Activated naive CD4-positive, alpha-beta T cell treated with anti-CD3 and anti-CD28 coated beads, Interleukin-2, amount 10 ng/mL, durations not matched to agents 7 days and 5 days (primary cell): ENCODE measurements around the gene TMCC2.

ENCODE experiments used
- CTCF ChIA-PET: fragments of 350-600 bp; sonication (Branson Sonifier 250); formaldehyde crosslinking; loops from one replicate; lab custom pipeline; 2021; ENCODE audit warnings: antibody characterized with exemption; lab: Charles Lee
- DNase-seq: peaks from one replicate; pipeline ENCODE4 v3.0.0-alpha.2; 2020
- H3K27ac Mint-ChIP-seq: one replicate; pipeline ENCODE4 v1.8.0; 2021; ENCODE audit warnings: mild to moderate bottlenecking, moderate library complexity, mixed read lengths
- H3K27me3 Mint-ChIP-seq: one replicate; pipeline ENCODE4 v1.8.0; 2021; ENCODE audit warnings: mild to moderate bottlenecking, mixed read lengths
- H3K36me3 Mint-ChIP-seq: one replicate; pipeline ENCODE4 v1.8.0; 2021; ENCODE audit warnings: mixed read lengths
- H3K4me1 Mint-ChIP-seq: one replicate; pipeline ENCODE4 v1.8.0; 2021; ENCODE audit warnings: mixed read lengths
- H3K4me3 Mint-ChIP-seq: one replicate; pipeline ENCODE4 v1.8.0; 2021; ENCODE audit warnings: mild to moderate bottlenecking, moderate library complexity, mixed read lengths
- H3K9me3 Mint-ChIP-seq: one replicate; pipeline ENCODE4 v1.8.0; 2021; ENCODE audit warnings: mixed read lengths

Gene TMCC2

GRCh38 chr1:205262731-205263171, 35.0 kb downstream of the TMCC2 start:
- CTCF ChIA-PET, result interaction anchor here (0.9 to 5.6 kb wide), 9 partner anchors 8 to 138 kb away, joined by 3 to 31 read pairs (median 3); partner anchors contain the start of gene TMCC2
- Mint-ChIP-seq H3K27me3 (peaks cover 31% of the 10 kb centered on the region), H3K4me3 (no peak overlapping the region), H3K36me3 (no peaks in the 10 kb centered on the region), H3K27ac (no peak overlapping the region), H3K4me1 (peaks cover 18% of the 10 kb centered on the region), H3K9me3 (no peaks in the 10 kb centered on the region)
- DNase-seq, result no peak

- Mint-ChIP-seq H3K4me1 (peaks cover 18% of the 10 kb centered on the region), H3K36me3 (no peaks in the 10 kb centered on the region), H3K9me3 (no peaks in the 10 kb centered on the region), H3K27ac (no peak overlapping the region), H3K4me3 (no peak overlapping the region), H3K27me3 (peaks cover 33% of the 10 kb centered on the region)
- DNase-seq, result no peak
- CTCF ChIA-PET, result interaction anchor here (0.9 to 5.6 kb wide), 3 partner anchors 43 to 73 kb away, joined by 3 to 31 read pairs (median 6); no protein-coding TSS in a partner anchor
These were observed 35.9 kb downstream of the TMCC2 start for GRCh38 chr1:205263580-205264190.

- Mint-ChIP-seq H3K9me3 (no peaks in the 10 kb centered on the region), H3K4me1 (peaks cover 15% of the 10 kb centered on the region), H3K27ac (peak overlapping the region; percentile 37), H3K4me3 (no peak overlapping the region), H3K27me3 (peaks cover 22% of the 10 kb centered on the region), H3K36me3 (no peaks in the 10 kb centered on the region)
- DNase-seq, result no peak
- CTCF ChIA-PET, result interaction anchor here (0.8 to 26.5 kb wide), 3 partner anchors 10 to 88 kb away, joined by 3 to 1108 read pairs (median 3); partner anchors contain the start of gene NUAK2
These were observed 39.0 kb downstream of the TMCC2 start for GRCh38 chr1:205266611-205267305.

GRCh38 chr1:205267306-205267902, 39.7 kb downstream of the TMCC2 start:
- DNase-seq, result no peak
- CTCF ChIA-PET, result interaction anchor here (1.0 to 26.5 kb wide), 3 partner anchors 9 to 87 kb away, joined by 3 to 1108 read pairs (median 3); partner anchors contain the start of gene NUAK2
- Mint-ChIP-seq H3K4me3 (no peak overlapping the region), H3K4me1 (peaks cover 11% of the 10 kb centered on the region), H3K27ac (no peak overlapping the region), H3K27me3 (peaks cover 16% of the 10 kb centered on the region), H3K36me3 (no peaks in the 10 kb centered on the region), H3K9me3 (no peaks in the 10 kb centered on the region)

GRCh38 chr1:205268846-205269680, 41.3 kb downstream of the TMCC2 start:
- no peaks in the 10 kb centered on the region for H3K9me3 Mint-ChIP-seq
- peaks cover 13% of the 10 kb centered on the region for H3K4me1 Mint-ChIP-seq
- CTCF ChIA-PET, result interaction anchor here (1.1 to 26.5 kb wide), 4 partner anchors 13 to 216 kb away, joined by 3 to 1108 read pairs (median 4); partner anchors contain the start of gene NUAK2

GRCh38 chr1:205269711-205270110, 42.0 kb downstream of the TMCC2 start:
- peaks cover 20% of the 10 kb centered on the region for H3K4me1 Mint-ChIP-seq
- H3K36me3 Mint-ChIP-seq, result no peaks in the 10 kb centered on the region
- CTCF ChIA-PET, result interaction anchor here (1.2 to 26.5 kb wide), 3 partner anchors 9 to 216 kb away, joined by 5 to 1108 read pairs (median 7); partner anchors contain the start of gene NUAK2
- peaks cover 20% of the 10 kb centered on the region for H3K27me3 Mint-ChIP-seq
- no peaks in the 10 kb centered on the region for H3K9me3 Mint-ChIP-seq
- DNase-seq, result no peak
- H3K4me3 Mint-ChIP-seq, result no peak overlapping the region
- H3K27ac Mint-ChIP-seq, result no peak overlapping the region

More at GRCh38 chr1:205268846-205269680, 41.3 kb downstream of the TMCC2 start:
- Mint-ChIP-seq H3K27ac (no peak overlapping the region), H3K36me3 (no peaks in the 10 kb centered on the region), H3K4me3 (no peak overlapping the region), H3K27me3 (peaks cover 17% of the 10 kb centered on the region)
- DNase-seq, result no peak

GRCh38 chr1:205270271-205270670, 42.5 kb downstream of the TMCC2 start:
- DNase-seq, result no peak
- H3K4me3 Mint-ChIP-seq, result no peak overlapping the region
- H3K27me3 Mint-ChIP-seq, result peaks cover 20% of the 10 kb centered on the region
- H3K27ac Mint-ChIP-seq, result no peak overlapping the region
- CTCF ChIA-PET, result interaction anchor here (1.1 to 26.5 kb wide), 8 partner anchors 10 to 215 kb away, joined by 5 to 1108 read pairs (median 10); partner anchors contain the start of genes NUAK2 and TMCC2
- peaks cover 25% of the 10 kb centered on the region for H3K4me1 Mint-ChIP-seq
- no peaks in the 10 kb centered on the region for H3K9me3 Mint-ChIP-seq
- no peaks in the 10 kb centered on the region for H3K36me3 Mint-ChIP-seq

GRCh38 chr1:205270764-205271163, 43.0 kb downstream of the TMCC2 start:
- CTCF ChIA-PET, result interaction anchor here (0.9 to 26.5 kb wide), 10 partner anchors 9 to 259 kb away, joined by 3 to 1108 read pairs (median 6); partner anchors contain the start of genes NUAK2 and TMCC2
- no peaks in the 10 kb centered on the region for H3K9me3 Mint-ChIP-seq
- no peaks in the 10 kb centered on the region for H3K36me3 Mint-ChIP-seq
- H3K4me3 Mint-ChIP-seq, result no peak overlapping the region
- peaks cover 30% of the 10 kb centered on the region for H3K4me1 Mint-ChIP-seq
- no peak for DNase-seq
- H3K27me3 Mint-ChIP-seq, result peaks cover 20% of the 10 kb centered on the region
- no peak overlapping the region for H3K27ac Mint-ChIP-seq

- Mint-ChIP-seq H3K4me1 (peaks cover 32% of the 10 kb centered on the region), H3K36me3 (no peaks in the 10 kb centered on the region), H3K27ac (no peak overlapping the region), H3K9me3 (no peaks in the 10 kb centered on the region), H3K4me3 (no peak overlapping the region), H3K27me3 (peaks cover 22% of the 10 kb centered on the region)
- CTCF ChIA-PET, result interaction anchor here (0.9 to 26.5 kb wide), 10 partner anchors 9 to 258 kb away, joined by 3 to 1108 read pairs (median 6); partner anchors contain the start of genes NUAK2 and TMCC2
- no peak for DNase-seq
These were observed 43.5 kb downstream of the TMCC2 start for GRCh38 chr1:205271277-205271676.

GRCh38 chr1:205271745-205272144, 44.0 kb downstream of the TMCC2 start:
- Mint-ChIP-seq H3K4me1 (peaks cover 33% of the 10 kb centered on the region), H3K27ac (no peak overlapping the region), H3K27me3 (peaks cover 24% of the 10 kb centered on the region), H3K36me3 (no peaks in the 10 kb centered on the region), H3K4me3 (no peak overlapping the region), H3K9me3 (no peaks in the 10 kb centered on the region)
- DNase-seq, result no peak
- CTCF ChIA-PET, result interaction anchor here (1.0 to 26.5 kb wide), 12 partner anchors 11 to 258 kb away, joined by 3 to 1108 read pairs (median 8); partner anchors contain the start of genes NUAK2 and TMCC2

GRCh38 chr1:205272536-205272935, 44.8 kb downstream of the TMCC2 start:
- no peak overlapping the region for H3K27ac Mint-ChIP-seq
- H3K9me3 Mint-ChIP-seq, result no peaks in the 10 kb centered on the region
- peaks cover 21% of the 10 kb centered on the region for H3K27me3 Mint-ChIP-seq
- CTCF ChIA-PET, result interaction anchor here (0.9 to 26.5 kb wide), 12 partner anchors 14 to 252 kb away, joined by 3 to 1108 read pairs (median 10); partner anchors contain the start of genes NUAK2 and TMCC2
- H3K36me3 Mint-ChIP-seq, result no peaks in the 10 kb centered on the region
- DNase-seq, result no peak
- peaks cover 31% of the 10 kb centered on the region for H3K4me1 Mint-ChIP-seq
- no peak overlapping the region for H3K4me3 Mint-ChIP-seq

GRCh38 chr1:205273551-205273982, 45.8 kb downstream of the TMCC2 start:
- Mint-ChIP-seq H3K36me3 (no peaks in the 10 kb centered on the region), H3K27ac (peak overlapping the region; percentile 82), H3K9me3 (no peaks in the 10 kb centered on the region), H3K27me3 (peaks cover 26% of the 10 kb centered on the region), H3K4me1 (peaks cover 38% of the 10 kb centered on the region), H3K4me3 (no peak overlapping the region)
- peak; percentile 92 for DNase-seq
- CTCF ChIA-PET, result interaction anchor here (0.7 to 26.5 kb wide), 24 partner anchors 8 to 286 kb away, joined by 3 to 1108 read pairs (median 4); partner anchors contain the start of genes NUAK2 and TMCC2
